Activated effector memory CD4-positive, alpha-beta T cell treated with Interleukin-2 at 50 U/mL for 16 hours (primary cell): ENCODE results near the gene AKR1C1.
"Not testable (repeated sequence)": the region's sequence is repeated elsewhere in the genome, so short reads cannot be mapped to it uniquely, and the experiment has no call there.

Experiments used
- DNase-seq: peaks from one replicate; pipeline ENCODE4 v3.0.0-alpha.2; 2020

AKR1C1 gene

DNA sequence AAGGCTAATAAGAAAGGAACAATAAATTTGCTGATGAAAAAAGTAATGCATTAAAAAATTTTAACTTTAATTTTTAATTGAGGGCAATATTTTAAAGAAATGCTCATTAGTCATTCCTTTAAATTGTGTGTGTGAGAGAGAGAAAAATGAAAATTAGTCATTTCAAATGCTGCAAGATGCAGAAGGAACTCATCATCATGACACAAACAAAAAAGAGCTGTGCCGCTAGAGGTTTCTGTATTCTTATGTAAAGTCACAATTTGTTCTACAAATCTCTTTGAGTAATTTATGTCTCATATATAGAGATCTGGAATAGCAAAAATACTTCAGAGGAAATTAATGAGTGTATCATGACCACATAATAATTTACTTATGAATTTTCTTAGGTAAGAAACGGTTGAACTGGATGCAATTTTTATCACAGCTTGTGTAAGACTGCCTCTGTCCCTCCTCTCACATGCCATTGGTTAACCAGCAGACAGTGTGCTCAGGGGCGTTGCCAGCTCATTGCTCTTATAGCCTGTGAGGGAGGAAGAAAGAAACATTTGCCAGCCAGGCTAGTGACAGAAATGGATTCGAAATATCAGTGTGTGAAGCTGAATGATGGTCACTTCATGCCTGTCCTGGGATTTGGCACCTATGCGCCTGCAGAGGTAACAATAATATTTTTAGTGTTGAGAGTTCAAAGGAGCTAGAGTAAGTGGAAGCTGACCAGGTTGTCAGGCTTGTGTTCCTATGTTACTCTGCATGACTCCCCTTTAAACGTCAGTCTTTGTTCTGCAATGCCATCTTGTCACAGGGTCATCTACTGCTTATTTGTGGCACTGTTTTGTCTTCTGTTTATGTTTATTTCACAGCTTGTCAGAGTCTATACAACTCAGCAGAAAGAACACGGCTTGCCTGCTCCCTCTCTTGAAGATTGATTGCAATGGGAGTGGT lies at the start of gene AKR1C1:
Gene AKR1C1, plus strand, starts transcription at position 540 of the 939 bp plus-strand sequence. Its CDS starts 30 bp downstream, at position 570.
- not testable (repeated sequence) for DNase-seq

DNA sequence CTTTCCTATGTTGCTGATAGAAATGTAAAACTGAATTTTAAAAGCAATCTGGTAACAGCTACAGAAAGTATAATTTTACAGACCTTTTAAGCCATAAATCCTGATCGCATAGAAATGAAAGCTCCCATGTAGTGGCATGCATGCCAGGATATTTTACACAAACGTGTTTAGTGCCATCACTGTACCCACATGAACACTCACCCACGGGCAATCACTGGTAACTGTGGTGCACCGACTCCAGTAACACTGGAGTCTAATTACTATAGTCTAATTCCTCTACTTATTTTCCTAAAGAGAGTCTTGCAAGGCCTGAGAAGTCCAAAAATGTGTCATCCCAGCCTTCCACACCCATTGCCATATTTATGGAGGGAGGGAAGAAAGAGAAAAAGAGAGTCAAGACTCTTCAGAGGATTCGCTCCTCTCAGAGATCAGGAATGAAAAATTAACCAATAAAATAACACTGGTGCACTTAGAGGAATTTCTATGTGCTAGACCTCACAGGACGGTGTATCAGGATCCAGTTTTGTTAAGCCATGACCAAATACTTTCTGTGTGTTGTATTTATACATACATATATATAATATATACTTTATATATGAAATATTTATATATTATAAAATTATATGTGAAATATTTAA lies 48.9 kb upstream of the AKR1C1 start:
- no peak for DNase-seq

DNA sequence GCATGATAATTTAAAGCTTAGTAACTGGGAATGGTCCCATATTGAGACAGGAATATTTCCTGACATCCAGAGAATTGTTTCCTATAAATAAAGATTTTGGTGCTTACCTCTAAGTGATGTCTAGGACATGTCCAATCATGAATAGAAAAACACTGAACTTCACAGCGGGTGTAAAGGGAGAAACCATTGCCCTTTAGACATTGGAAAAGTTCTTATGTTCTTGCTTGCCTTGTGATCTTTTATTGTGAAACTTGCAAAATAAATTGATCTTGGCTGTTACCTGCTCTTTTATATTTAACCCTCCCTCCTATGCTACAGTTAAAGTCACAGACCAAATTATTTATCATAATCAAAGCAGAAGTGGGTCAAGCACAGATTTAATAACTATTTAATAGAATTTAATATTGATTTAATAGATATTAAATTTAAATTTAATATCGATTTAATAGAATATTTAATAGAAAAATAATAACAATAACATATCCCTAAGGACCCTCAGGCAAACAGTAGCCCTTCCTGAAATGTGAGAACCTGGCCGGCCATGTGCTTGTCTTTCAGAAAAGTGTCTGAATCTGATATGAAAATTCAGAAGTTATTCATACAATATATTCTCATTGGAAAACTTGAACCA lies 47.0 kb upstream of the AKR1C1 start:
- no peak for DNase-seq

DNA sequence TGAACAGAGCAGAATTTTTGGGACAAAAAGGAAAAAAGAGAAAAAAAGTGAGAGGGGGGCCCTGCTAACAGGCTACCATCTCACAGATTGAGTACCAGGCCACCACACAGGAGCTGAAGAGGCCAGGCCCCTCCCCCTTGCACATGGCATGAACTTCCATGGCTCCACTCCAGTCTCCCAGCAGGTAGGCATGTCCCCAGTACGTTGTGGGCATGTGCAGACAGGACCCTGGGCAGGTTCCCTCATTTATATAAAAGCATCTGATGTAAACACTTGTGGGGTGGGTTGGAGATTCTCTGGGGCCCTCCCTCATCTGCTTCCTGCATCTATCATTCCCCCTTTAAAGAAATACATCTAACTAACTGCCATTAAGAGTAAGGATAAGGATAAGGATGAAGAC lies 45.0 kb upstream of the AKR1C1 start:
- DNase-seq = no peak

DNA sequence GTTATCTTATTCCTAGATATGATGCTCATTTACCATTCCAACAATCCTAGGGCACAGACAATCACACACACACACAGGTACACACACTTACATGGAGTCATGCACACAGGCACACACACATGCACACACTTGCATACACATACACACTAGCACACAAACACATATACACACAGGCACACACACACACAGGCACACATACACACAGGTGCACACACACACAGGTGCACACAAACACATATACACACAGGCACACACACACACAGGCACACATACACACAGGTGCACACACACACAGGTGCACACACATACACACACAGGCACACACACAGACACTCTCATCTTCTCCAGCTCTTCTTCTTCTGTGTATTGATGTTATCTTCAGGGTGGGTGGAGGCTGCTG lies 38.7 kb upstream of the AKR1C1 start:
- DNase-seq = not testable (repeated sequence)

DNA sequence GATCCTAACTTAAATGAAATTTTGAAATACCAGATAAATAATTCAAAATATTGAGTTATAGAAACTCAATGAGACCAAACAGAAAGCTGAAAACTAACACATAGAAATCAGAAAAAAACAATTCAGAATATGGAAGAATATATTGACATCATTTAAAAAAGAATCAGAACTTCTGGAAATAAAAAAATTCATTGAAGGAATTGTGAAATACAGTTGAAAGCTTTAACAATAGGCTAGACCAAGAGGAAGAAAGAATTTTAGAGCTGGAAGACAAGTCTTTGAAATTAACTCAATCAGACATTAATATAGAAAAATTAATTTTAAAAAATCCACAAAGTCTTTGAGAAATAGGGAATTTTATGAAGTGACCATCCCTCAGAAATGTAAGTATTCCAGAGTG lies 36.8 kb upstream of the AKR1C1 start:
- DNase-seq = no peak

DNA sequence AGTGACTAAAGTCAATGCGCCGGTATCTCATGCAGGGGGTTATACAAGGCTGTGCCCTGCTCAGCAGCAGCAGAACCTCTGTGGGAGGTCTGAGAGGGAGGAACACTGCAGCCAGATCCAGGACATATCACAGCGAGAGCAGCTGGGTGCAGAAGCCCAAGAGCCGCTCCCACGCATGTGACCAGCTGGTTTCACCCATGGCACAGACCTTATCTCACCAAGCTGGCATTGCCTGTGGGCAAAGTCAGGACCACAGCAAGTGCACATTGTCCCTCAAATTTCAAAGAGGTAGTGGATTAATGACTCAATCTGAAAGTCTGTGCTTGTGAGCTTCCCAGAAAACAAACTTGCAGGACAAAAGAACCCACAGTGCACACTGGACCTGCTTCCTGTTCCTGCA lies 31.6 kb upstream of the AKR1C1 start:
- DNase-seq = no peak

DNA sequence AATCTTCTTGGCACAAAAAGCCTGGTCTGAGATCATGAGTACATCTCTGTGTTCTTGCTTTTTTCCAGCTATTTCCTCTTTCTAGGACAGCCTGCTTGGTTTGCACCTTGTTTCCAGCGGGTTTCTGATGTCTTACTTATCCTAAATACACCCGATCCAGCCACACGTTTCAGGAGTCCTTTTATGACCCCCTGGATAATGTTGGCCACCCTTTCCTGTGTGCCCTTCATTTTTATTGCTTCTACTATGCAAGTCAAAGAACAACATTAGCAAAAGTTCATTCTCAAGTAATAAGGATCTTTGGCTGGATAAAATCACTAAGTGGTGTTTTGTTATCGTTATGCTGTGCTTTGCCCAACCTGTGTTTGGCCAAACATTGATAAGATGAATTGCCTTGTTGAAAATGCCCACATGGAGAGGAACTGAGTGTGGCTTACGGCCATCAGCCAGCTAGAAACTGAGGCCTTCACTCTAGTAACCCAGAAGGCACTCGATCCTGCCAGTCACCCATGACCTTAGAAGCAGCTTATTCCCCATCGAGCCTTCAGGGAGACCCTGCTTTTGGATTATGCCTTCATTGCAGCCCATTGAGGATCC lies 28.7 kb upstream of the AKR1C1 start:
- DNase-seq = no peak

DNA sequence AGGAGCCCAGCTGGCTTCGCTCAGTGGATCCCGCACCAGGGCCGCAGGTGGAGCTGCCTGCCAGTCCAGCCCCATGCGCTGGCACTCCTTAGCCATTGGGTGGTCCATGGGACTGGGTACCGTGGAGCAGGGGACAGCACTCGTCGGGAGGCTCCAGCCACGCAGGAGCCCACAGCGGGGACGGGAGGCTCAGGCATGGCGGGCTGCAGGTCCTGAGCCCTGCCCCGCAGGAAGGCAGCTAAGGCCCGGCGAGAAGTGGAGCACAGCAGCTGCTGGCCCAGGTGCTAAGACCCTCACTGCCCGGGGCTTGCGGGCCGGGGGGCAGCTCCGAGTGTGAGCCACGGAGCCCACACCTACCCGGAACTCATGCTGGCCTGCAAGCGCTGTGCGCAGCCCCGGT lies 25.9 kb upstream of the AKR1C1 start:
- no peak for DNase-seq

DNA sequence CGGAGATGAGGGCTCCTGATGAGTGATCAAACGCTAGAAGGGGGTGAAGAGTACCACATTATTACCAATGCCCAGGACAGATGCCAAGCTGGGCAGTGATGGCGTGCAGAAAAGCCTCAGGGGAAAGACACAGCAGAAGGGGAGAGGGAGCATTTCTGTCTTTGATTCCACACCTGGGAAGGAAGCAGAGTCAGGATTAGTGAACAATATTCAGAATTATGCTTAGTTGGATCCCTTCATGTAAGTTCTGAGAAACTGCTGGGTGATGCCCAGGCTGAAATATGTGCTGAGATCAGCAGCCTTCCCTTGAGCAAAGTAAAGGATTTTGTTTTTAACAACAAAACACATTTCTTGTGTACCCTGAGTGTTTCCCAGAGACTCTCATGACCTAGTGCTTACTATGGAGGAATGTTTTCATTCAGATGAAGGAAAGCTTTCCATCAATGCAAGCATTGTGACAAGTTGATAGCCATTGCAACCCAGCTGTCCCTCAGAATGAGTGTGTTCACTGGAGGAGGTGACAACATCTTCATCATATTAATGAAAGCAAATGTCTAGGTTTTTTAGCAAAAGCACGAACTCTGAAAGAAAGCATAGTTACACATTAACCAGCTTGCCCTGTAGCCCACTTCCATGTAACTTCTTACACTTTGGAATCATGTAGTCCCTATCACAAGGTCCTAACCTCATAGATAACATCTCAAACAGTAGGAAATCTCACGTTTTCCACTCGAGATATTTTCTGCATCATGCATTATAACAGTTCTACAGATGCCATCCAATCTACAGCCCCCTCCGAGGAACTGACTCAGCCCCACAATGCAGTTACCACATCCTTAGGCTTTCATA lies 23.8 kb upstream of the AKR1C1 start:
- no peak for DNase-seq

DNA sequence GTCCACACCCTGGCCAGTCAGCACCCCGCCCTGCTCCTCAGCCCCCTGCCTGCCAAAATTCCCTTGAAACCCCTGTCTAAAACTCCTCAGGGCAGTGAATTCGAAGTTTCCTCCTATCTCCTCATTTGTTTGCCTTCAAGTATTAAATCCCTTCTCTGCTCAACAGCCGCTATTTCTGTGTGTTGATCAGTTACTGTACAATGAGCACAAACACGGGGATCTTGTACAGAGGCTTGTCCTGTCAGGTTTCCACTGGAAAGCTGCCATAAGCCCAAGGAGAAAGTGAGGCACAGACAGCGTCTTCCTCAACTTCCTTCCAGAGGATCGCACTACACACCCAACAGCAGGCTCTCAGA lies 23.2 kb upstream of the AKR1C1 start:
- DNase-seq = not testable (repeated sequence)

DNA sequence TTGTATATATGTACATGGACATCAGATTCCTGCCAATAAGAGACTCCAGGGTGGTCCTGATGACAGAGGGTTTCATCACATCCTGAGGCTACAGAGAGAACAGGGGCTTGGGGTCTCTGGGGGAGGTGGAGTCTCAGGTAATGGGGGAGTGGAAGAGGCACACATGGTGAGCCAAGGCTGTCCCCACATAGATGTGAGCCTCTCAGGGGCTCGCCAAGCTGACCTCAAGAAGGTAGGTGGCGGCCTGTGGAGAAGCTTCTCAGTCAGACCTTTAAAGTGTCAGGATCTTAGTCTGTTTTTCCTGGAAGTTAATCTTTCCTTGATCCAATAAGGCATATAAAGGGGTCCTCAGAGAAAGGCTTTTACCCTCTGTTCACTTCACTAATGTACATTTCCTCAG lies 22.3 kb upstream of the AKR1C1 start:
- DNase-seq = not testable (repeated sequence)

DNA sequence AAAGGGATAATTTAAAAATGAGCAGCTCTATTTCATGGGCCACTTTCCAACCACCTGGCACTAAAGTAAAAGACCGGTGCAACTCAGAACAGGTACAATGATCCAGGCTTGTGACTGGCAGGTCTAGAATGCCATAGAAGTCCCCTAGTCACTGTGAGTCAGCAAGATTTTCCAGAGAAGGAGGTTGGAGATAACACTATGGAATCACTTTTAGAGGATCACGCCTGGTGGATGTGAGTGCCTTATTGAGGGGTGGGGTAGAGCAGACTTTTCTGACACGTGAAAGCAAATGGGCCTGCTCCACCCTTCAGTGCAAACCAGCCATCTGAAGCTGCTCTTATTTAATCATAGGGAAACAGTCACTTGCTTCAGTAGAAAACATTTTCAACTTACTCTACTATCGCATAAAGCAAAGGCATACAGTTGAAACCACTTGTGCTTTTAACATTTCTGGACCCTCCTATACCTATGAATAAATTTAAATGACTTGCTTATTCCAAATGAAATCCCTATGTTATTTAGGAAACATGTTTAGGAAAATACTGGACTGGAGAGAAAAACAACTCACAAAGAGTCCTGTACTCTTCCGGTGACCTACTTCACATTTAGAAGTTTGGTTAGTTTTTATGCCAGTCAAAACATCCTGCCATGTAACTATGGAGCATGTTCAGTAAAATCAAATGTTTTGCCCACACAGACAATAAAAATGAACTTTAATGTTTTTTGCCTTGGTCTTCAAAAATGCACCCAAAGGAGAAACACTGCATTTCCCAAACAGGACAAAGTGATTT lies 21.5 kb upstream of the AKR1C1 start:
- DNase-seq = no peak

DNA sequence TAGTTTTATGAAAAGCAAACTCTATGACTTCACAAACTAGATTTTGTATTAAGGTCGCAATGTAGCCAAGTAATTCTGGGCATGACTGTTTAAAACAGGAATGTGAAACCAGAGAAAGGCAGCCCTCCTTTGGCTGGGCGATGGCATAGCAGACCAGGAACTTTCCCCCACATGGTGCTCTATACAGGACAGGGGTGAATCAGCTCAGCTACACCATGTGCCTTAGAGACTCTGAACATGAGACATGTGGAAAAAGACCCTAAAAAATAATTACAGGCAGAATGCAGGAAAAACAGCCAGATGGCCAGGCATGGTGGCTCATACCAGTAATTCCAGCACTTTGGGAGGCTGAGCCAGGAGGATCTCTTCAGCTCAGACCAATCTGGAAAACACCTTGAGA lies 20.3 kb upstream of the AKR1C1 start:
- not testable (repeated sequence) for DNase-seq

DNA sequence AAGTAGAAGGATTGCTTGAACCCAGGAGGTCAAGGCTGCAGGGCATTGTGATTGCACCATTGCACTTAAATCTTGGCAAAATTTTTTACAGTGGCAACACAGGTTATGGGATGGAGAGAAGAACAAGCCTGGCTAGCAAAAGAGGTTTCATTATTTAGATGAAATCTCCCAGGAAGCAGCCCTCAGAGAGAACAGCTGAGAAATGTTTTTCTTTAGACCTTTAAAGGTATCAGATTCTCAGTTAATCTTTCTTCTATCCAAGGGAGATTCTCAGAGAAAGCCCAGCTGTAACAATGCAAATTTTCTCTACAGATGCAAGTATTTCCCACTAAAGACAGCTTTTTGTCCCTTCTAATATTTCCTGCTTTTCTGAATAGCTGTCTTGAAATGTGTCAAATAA lies 19.8 kb upstream of the AKR1C1 start:
- not testable (repeated sequence) for DNase-seq

DNA sequence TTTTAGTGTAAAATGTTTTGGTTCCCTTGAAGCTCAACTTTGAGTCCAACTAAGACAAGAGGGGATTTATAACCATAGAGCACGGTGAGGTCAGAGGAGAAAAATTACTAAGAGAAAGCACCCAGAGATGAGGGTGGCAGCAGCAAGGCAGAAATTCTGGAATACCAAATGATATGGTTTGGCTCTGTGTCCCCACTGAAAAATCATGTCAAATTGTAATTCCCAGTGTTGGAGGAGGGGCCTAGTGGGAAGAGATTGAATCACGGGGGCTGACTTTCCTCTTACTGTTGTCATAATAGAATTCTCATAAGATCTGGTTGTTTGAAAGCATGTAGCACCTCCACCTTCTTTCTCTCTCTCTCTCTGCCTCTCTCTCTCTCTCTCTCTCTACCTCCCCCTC lies 19.4 kb upstream of the AKR1C1 start:
- DNase-seq = no peak

DNA sequence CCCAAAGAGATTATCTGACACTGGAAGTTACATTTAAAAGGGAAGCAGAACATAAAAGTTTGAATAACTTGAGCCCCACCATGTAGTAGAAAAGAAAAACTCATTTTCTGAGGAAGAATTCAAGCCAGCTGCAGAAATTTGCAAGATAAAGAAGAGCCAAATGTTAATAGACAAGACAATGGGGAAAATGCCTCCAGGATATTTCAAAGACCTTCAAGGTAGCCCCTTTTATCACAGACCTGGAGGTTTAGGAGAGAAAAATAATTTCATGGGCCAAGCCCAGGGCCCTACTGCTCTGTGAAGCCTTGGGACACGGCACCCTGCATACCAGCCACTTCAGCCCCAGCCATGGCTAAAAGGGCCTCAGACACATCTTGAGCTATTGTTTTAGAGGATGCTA lies 18.4 kb upstream of the AKR1C1 start:
- no peak for DNase-seq

DNA sequence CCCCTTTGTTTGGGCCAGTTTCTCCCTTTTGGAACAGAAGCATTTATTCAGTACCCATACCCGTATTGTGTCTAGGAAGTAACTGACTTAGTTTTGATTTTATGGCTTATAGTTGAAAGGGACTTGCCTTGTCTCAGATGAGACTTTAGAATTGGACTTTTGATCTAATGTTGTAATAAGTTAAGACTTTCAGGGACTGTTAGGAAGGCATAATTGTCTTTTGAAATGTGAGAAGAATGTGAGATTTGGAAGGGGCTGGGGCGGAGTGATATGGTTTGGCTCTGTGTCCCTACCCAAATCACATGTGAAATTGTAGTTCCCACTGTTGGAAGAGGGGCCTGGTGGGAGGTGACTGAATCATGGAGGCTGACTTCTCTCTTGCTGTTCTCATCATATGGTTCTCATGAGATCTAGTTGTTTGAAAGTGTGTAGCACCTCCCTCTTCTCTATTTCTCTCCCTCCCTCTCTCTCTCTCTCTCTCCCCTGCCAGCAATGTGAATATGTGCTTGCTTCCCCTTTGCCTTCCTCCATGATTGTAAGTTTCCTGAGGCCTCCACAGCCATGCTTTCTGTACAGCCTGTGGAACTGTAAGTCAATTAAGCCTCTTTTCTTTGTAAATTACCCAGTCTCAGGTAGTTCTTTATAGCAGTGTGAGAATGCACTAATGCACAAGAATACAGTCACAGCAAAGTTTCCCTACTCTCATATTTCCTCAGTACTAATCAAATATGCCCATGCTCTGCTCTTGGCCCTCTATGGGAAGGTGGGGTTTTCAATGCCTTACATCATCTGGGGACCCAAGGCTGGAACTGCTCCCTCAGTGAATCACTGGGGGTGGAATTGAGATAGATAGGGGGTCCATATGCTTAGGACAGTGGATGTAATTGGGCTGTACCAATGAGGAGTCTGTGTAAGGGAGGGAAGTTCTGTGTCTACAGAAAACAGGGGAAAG lies 17.2 kb upstream of the AKR1C1 start:
- DNase-seq = no peak

DNA sequence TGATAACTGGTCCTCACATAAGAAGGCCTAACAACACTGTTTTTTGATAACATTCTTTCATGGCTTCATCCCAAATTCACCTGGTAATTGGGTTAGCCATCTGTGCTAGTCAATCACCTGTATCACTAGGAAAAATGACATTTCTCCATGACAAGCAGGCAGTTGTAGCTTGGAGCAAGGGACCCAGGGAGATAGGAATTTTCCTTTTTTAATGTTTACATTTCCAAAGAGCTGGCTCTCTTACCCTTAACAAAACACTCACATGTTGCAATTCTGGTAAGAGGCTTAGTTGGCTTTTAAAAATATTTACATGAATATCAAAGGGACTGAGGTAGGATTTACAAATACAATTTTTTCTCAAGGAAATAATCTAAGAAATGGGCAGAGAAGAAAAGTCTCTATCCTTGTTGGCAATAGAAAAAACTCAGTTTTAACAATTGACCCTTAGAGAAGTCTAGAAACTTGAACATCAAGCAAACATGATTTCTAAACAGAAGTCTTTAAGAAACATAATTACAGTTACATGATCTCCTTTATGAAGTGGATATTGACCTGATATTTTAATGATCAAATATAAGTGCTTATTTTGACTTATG lies 16.1 kb upstream of the AKR1C1 start:
- DNase-seq = no peak
